T47D (cell line): ENCODE data around the gene COPS9.

ENCODE experiments used
- DNase-seq, 2 experiments: peaks; one replicate each; pipeline versions ENCODE4 v3.0.0 to v3.0.0-alpha.2; 2011 to 2012; ENCODE audit warnings: low read depth in 1 of 2, low spot score in 1 of 2
- JUND ChIP-seq: IDR thresholded peaks from 2 replicates; pipeline ENCODE4 v1.6.1; 2012; ENCODE audit warnings: low read depth
- in situ Hi-C: cut with HindIII; loops from 2 replicates; pipeline ENCODE4 v1.10.0; 2016; ENCODE audit warnings: low sequenced_read_pairs, low pct_unique_long_range_greater_than_20kb

The COPS9 gene

DNA sequence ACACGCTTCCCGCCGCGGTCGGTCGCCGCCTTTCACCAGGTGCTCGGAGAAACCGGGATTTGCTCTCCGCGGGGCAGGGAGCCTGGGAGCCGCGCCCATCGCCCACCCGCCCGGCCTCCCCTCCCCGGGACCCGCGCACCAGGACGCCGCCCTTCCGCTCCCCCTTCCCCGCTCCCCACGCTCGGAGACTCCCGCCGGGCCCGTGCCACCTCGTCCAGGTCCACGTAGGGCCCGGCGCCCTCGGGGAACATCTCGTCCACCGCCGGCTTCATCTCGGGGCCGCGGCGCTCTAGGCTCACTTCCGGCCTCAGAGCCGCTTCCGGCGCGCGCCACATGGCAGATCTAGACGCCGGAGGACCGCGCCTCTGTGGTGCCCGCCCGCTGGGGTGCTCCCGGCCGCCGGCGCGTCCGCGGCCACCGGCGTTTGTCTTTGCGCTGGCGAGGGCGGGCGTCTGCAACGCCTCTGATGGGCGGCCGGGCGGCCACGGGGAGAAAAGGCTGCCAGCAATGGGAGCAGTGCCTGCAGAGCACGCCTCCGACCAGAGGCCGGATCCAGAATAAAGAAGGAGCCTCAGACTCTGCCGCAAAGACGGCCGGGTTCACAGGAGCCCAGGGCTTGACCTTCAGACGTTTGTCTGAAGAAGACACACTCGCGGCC, at the start of gene COPS9:
Gene COPS9 (minus strand): TSS at position 293 of the 658 bp plus-strand sequence. CDS start 21 bp downstream, at position 272.
- peak; percentile 84 to 86 for DNase-seq
- TF ChIP-seq JUND = no peak
- in situ Hi-C loops = no loop called here

DNA sequence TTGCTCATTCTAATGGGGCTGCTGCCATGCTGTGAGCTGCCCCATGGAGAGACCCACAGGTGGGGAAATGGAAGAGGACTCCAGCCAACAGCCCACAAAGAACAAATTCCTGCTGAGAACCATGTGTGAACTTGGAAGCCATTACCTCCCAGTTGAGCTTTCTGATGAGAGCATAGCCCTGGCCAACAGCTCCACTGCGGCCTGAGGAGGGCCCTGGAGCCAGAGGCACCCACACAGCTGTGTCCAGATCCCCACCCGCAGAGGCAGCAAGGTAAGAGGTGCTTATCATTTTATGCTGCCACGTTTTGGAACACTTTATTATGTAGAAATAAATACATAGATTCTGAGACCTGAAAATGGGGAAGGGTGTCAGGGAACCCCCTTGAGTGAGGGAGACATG, 48.6 kb upstream of the COPS9 start:
- TF ChIP-seq JUND = no peak
- no peak for DNase-seq
- in situ Hi-C loops = no loop called here

DNA sequence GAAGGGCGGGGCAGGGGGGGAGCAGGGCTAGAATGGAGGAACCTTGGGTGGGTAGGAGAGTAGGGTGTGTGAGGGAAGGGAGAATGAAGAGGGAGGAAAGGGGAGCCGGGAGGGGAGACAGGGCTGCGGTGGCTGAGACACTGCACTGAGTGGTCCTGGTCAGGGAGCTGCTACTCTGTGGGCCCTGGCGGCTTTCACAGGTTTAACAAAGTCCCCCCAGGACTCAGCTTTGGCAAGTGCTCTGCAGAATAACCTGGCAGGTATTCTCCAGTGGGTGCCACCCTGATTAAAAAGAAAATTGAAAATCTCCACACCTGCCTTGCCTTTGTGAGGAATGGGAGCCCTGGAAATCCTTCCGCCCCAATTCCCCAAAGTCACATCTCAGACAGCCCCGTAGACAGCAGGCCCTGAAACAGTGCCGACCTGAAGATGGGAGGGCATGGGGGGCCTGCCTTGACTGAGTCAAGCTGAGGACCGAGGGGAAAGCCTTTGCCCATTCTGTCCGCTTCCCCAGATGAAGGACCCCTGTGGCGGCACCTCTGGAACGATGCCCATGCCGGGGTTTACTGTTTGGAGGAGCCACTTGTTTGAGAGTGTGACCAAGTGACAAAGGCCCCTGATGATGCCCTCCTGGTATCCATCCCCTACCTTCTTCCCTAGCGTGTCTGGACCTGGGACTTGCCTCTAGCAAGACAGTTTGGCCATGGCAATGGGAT, 47.9 kb upstream of the COPS9 start:
- in situ Hi-C loops = no loop called here
- no peak for DNase-seq
- no peak for TF ChIP-seq JUND

DNA sequence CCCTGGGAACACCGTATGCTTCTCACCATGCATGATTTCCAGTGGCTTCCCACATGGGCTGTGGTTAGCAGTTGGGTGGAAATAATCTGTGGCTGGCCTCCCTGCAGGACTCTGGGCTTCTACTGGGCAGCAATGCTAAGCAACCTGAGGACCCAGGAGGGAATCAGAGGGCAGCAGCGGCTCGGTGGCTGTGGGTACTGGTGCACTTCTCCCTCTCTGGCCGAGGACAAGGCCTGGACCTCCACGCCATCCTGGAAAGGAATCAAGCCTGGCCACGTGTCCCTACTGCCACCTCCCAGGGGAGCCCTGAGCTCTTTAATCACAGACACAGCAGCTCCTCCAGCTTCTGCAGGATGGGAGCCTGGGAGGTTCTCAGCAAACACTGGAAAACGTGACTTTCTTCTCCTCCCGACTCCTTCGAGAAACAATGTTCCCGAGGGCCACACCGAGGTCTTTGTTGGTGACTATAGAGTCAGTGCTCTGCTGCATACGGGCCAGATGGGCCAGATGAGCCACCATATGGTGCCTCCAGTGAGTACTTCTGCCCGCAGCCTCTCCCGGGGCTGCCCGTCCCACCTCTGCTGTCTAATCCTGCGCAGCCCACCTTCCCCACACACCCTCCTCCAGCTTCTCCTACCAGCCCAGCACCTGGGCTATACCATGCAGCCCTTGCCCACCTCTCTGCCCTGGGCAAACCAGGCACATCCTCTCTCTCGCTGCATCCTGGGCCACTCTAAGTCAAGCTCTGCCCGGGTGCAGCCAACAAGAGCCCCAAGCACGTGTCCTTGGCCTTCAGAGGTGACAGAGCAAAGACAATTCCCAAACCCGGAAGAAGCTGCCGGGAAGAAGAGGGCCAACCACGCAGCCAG, 47.1 kb upstream of the COPS9 start:
- TF ChIP-seq JUND = no peak
- in situ Hi-C loops = no loop called here
- DNase-seq = no peak

DNA sequence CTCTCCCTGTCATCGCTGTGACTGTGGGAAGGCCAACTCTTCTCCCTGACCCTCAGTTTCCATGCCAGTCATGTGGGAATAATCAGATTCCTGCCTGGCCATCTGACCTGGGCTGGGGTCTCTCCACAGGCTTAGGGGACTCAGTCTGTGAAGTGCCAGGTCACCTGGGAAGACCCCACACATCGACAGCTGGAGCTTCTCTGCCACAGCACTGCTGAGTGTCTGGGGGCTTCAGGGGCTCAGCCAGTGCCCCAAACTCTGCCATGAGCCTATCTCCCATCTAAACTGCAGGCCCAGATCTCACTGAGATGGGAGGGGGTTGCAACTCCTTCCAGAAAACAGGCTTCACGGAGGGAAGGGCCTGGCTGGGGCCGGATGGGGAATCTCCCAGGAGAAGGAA, 46.4 kb upstream of the COPS9 start:
- TF ChIP-seq JUND = no peak
- DNase-seq = no peak
- in situ Hi-C loops = no loop called here

GRCh38 chr2:240182001-240182400, 45.9 kb upstream of the COPS9 start:
- no peak for TF ChIP-seq JUND
- in situ Hi-C loops = no loop called here

DNA sequence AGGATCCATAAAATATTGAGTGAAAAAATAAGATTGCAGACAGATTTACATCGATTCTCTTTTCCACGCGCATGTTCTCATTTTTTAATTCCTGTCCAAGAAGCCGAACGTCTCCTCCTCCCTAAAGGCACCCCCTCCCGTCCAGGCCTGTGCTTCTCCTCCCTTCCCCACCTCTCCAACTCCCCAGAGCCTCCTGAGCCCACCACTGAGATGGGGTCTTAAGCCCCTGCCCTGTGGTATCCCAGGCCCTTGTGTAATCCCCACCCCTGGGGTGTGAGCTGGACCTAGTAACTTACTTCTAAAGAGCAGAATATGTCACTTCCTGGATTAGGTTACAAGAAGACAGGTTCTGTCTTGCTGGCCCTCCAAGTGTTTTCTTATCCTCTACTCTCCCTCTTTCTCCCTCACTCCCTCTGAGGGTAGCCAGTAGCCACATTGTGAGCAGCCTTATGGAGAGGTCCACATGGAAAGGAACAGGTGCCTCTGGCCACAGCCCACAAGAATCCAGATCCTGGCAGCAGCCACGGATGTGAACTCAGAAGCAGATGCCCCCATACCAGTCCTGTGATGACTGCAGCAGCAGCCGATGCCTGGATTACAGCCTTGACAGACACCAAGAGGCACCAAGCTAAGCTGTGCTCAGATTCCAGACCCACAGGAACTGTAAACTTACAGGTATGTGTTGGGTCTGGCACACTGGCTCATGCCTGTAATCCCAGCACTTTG, 44.0 kb upstream of the COPS9 start:
- in situ Hi-C loops = no loop called here
- DNase-seq = no peak
- no peak for TF ChIP-seq JUND

More at GRCh38 chr2:240182001-240182400, 45.9 kb upstream of the COPS9 start:
- DNase-seq = no peak

DNA sequence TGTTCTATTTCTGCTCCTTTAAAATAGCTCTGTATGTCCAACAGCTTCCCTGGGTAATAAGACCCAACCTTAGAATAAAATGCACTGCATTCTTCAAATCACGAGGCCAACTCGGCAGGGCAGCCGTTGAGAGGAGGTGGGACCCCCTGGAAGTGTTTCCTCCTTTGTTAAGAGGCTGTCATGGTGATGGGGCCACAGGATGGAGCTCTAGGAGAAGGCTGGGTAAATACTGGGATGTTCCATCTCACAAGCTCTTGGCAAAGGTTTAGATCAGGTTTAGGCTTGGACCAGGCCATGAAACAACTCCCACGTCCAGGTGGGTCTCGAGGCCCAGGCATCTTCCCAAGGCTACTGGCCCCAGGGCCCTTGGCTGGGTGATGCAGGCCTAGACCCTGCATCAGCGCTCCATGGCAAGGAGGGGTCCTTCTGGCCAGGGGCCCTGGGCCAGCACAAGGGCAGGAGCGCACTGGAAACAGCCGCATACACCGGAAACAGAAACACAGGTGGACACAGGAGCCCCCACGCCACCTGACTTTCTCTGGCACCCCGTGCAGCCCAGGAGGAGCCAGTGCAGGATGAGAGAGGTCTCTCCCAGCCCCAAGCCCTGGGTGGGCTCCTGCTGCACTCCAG, 43.2 kb upstream of the COPS9 start:
- in situ Hi-C loops = no loop called here
- no peak for DNase-seq
- no peak for TF ChIP-seq JUND

DNA sequence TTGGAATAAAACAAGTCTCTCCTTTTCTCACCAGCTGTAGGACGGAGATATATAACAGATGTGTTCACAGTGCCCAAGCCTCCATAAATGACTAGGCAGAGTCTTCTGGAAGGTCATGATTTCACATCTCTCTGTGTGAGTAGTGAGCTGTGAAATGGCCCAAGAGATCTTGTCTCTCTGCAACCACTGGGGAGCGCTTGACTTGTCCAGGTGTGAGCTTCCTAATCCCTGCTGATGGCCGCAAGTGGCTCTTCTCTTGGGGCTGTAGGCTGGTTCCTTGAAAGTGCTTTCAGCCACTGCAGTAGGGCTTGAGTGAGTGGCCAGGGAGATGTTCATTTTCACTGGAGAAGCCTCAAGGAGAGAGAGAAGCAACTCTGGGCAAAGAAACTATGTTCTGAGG, 42.5 kb upstream of the COPS9 start:
- in situ Hi-C loops = no loop called here
- TF ChIP-seq JUND = no peak
- no peak for DNase-seq

DNA sequence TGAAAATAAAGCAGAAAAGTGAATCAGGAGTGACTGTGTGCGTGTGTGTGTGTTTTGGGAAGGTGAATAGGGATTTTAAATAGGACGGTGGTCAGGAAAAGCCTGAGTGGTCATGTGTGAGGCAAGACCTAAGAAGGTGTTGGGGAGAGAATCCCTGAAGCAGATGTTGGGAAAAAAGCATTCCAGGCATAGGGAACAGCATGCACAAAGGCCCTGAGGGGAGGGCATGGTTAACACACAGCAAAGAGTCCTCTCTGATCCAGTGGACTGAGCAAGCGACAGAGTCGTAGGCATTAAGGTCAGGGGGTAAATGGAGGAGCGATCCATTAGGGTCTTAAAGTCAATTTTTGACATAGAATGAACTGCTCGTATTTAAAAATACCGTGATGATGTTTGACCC, 38.4 kb upstream of the COPS9 start:
- no peak for TF ChIP-seq JUND
- in situ Hi-C loops = no loop called here

GRCh38 chr2:240172071-240172895, 36.2 kb upstream of the COPS9 start:
- in situ Hi-C loops = no loop called here

More for the DNA sequence above, 38.4 kb upstream of the COPS9 start:
- DNase-seq = no peak

DNA sequence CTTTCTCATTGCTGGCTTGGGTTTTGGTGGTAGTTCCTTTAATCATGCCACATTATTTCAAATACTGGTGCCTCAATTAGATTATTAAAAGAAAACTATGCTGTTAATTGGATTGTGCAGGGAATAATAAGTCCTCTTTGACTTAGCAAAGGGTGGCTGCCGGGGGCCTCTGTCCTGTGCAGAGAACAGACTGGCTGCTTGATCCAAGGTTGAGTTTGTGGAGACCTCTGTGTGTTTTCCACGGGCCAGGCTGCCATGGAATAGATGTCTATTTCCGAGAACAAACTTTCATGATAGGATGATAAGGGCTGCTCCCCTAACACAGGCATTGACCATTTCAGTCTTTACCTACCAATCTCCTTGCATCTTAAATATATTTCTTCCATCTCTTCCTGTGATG, 34.8 kb upstream of the COPS9 start:
- in situ Hi-C loops = no loop called here
- DNase-seq = no peak
- TF ChIP-seq JUND = no peak

More at GRCh38 chr2:240172071-240172895, 36.2 kb upstream of the COPS9 start:
- DNase-seq = no peak
- TF ChIP-seq JUND = no peak
